Epithelial cell of proximal tubule (primary cell): Measurements from ENCODE around the gene TJP2. TPM values are rescaled to one million over a fixed set of nuclear protein-coding genes. Genes with fewer than 3 reads are reported as not detected.
"Not testable (repeated sequence)": the region's sequence is repeated elsewhere in the genome, so short reads cannot be mapped to it uniquely, and the experiment has no call there.

ENCODE experiments used
- DNase-seq: peaks from one replicate; pipeline ENCODE4 v3.0.0-alpha.2; 2011; ENCODE audit warnings: low read depth
- H3K4me3 ChIP-seq: 2 replicates; pipeline ENCODE4 v1.5.1; 2011; ENCODE audit warnings: low read depth, mild to moderate bottlenecking, low read length
- CTCF ChIP-seq: conservative IDR thresholded peaks from 2 replicates; pipeline ENCODE4 v1.5.1; 2012; ENCODE audit warnings: low read depth, mild to moderate bottlenecking, low read length
- total RNA-seq: library from RNA; depleted of rRNA; stranded (reverse); fragments of >200 nt; gene quantifications from 2 replicates; pipeline ENCODE4 v1.2.3, GENCODE V29; 2015

Gene TJP2
- total RNA-seq, 1 donor from 2014 or later: 335 TPM

GRCh38 chr9:69157751-69158466 is 16.2 kb upstream of the TJP2 start:
- no peak overlapping the region for H3K4me3 ChIP-seq
- TF ChIP-seq CTCF: peak; percentile 49
- DNase-seq: no peak

GRCh38 chr9:69158471-69158870 is 15.6 kb upstream of the TJP2 start:
- DNase-seq: no peak
- H3K4me3 ChIP-seq: no peak overlapping the region
- TF ChIP-seq CTCF: no peak

GRCh38 chr9:69164573-69164972 is 9.5 kb upstream of the TJP2 start:
- DNase-seq, H3K4me3 ChIP-seq: not testable (repeated sequence)

- DNase-seq: no peak
- H3K4me3 ChIP-seq: no peak overlapping the region
- TF ChIP-seq CTCF: no peak
Observed at GRCh38 chr9:69165581-69165980, 8.5 kb upstream of the TJP2 start.

GRCh38 chr9:69168709-69169217 is 5.3 kb upstream of the TJP2 start:
- no peak for TF ChIP-seq CTCF
- no peak overlapping the region for H3K4me3 ChIP-seq
- DNase-seq: no peak

- no peak overlapping the region for H3K4me3 ChIP-seq
Observed at GRCh38 chr9:69170231-69170630, 3.8 kb upstream of the TJP2 start.

GRCh38 chr9:69171049-69171448 is 3.0 kb upstream of the TJP2 start:
- no peak for DNase-seq
- no peak overlapping the region for H3K4me3 ChIP-seq

More at GRCh38 chr9:69170231-69170630, 3.8 kb upstream of the TJP2 start:
- DNase-seq: no peak
- TF ChIP-seq CTCF: no peak

More at GRCh38 chr9:69171049-69171448, 3.0 kb upstream of the TJP2 start:
- no peak for TF ChIP-seq CTCF
